ENCODE results near the gene JHY.

The JHY gene

DNA sequence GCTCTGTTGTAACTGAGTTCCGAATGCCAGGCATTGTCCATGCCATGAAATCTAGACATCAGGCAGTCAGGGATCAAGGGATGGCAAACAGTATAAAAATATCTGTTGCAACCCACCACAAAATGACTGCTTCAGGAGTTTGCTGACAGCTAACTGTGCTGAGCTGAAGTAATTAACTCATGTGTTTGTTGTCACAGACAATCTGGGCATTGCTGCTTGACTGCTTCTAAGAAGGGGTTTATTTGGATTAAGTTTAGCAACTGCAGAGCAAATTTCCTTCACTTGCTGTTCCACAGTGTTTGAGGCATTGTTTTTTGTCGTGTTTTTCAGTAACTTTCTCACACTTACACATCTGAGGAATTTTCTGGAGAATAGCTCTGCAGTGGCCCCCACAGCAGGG is 68.7 kb downstream of the JHY start:
- TF ChIP-seq, protein P1, sequence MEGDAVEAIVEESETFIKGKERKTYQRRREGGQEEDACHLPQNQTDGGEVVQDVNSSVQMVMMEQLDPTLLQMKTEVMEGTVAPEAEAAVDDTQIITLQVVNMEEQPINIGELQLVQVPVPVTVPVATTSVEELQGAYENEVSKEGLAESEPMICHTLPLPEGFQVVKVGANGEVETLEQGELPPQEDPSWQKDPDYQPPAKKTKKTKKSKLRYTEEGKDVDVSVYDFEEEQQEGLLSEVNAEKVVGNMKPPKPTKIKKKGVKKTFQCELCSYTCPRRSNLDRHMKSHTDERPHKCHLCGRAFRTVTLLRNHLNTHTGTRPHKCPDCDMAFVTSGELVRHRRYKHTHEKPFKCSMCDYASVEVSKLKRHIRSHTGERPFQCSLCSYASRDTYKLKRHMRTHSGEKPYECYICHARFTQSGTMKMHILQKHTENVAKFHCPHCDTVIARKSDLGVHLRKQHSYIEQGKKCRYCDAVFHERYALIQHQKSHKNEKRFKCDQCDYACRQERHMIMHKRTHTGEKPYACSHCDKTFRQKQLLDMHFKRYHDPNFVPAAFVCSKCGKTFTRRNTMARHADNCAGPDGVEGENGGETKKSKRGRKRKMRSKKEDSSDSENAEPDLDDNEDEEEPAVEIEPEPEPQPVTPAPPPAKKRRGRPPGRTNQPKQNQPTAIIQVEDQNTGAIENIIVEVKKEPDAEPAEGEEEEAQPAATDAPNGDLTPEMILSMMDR (IDR thresholded peaks at IDR 0.05; ENCODE audit: low read length): no peak
- TF ChIP-seq EZH2 (IDR thresholded peaks at IDR 0.05; ENCODE audit: borderline replicate concordance, low read length): no peak
- H3K27ac ChIP-seq (ENCODE audit: low read depth, low read length, poor library complexity, severe bottlenecking): no peak overlapping the region

DNA sequence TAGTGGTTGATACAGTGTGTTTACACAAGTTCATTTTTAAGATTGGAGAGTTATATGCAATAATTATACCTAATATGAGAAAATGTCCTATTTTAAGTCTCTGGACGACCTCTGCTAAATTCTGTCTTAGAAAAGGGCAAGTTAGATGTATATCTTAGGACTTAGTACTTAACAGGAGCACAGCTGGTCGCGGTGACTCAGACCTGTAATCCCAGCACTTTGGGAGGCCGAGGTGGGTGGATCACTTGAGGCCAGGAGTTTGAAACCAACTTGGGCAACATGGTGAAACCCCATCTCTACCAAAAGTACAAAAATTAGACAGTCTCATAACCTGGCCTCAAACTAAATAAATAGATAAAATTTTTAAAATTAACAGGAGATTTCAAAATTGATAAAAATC is 71.9 kb downstream of the JHY start:
- no peak overlapping the region for H3K27ac ChIP-seq (ENCODE audit: low read depth, low read length, poor library complexity, severe bottlenecking)
- H3K4me1 ChIP-seq (ENCODE audit: insufficient read depth, low read length, severe bottlenecking): no peaks in the 10 kb centered on the region
- TF ChIP-seq EZH2 (IDR thresholded peaks at IDR 0.05; ENCODE audit: borderline replicate concordance, low read length): no peak
- TF ChIP-seq, protein P1 (IDR thresholded peaks at IDR 0.05; ENCODE audit: low read length): no peak
- H3K4me3 ChIP-seq (ENCODE audit: low read depth, low read length, poor library complexity, severe bottlenecking): no peak overlapping the region
- no peaks in the 10 kb centered on the region for H3K36me3 ChIP-seq (ENCODE audit: insufficient read depth, low read length)
- H3K9ac ChIP-seq (ENCODE audit: low read length): no peak overlapping the region
- no peak overlapping the region for H3K4me2 ChIP-seq (ENCODE audit: low read length)
- H3F3A ChIP-seq (ENCODE audit: insufficient read depth, low read length): no peaks in the 10 kb centered on the region
- no peaks in the 10 kb centered on the region for H4K20me1 ChIP-seq (ENCODE audit: insufficient read depth, low read length)
- no peaks in the 10 kb centered on the region for H3K79me2 ChIP-seq (ENCODE audit: insufficient read depth, low read length)
- no peaks in the 10 kb centered on the region for H3K9me3 ChIP-seq (ENCODE audit: low read length)
- no peaks in the 10 kb centered on the region for H3K9me2 ChIP-seq (ENCODE audit: low read depth, low read length)
- no peak overlapping the region for H2AFZ ChIP-seq (ENCODE audit: low read length)
- H3K27me3 ChIP-seq (ENCODE audit: insufficient read depth, low read length): no peaks in the 10 kb centered on the region

More for the DNA sequence above, 68.7 kb downstream of the JHY start:
- H4K20me1 ChIP-seq (ENCODE audit: insufficient read depth, low read length): no peaks in the 10 kb centered on the region
- no peaks in the 10 kb centered on the region for H3K27me3 ChIP-seq (ENCODE audit: insufficient read depth, low read length)
- H3K4me1 ChIP-seq (ENCODE audit: insufficient read depth, low read length, severe bottlenecking): no peaks in the 10 kb centered on the region
- no peaks in the 10 kb centered on the region for H3F3A ChIP-seq (ENCODE audit: insufficient read depth, low read length)
- no peaks in the 10 kb centered on the region for H3K36me3 ChIP-seq (ENCODE audit: insufficient read depth, low read length)
- H3K79me2 ChIP-seq (ENCODE audit: insufficient read depth, low read length): no peaks in the 10 kb centered on the region
- no peaks in the 10 kb centered on the region for H3K9me2 ChIP-seq (ENCODE audit: low read depth, low read length)
- H3K9me3 ChIP-seq (ENCODE audit: low read length): no peaks in the 10 kb centered on the region
- no peak overlapping the region for H3K4me2 ChIP-seq (ENCODE audit: low read length)
- no peak overlapping the region for H3K4me3 ChIP-seq (ENCODE audit: low read depth, low read length, poor library complexity, severe bottlenecking)
- H2AFZ ChIP-seq (ENCODE audit: low read length): no peak overlapping the region
- H3K9ac ChIP-seq (ENCODE audit: low read length): no peak overlapping the region

DNA sequence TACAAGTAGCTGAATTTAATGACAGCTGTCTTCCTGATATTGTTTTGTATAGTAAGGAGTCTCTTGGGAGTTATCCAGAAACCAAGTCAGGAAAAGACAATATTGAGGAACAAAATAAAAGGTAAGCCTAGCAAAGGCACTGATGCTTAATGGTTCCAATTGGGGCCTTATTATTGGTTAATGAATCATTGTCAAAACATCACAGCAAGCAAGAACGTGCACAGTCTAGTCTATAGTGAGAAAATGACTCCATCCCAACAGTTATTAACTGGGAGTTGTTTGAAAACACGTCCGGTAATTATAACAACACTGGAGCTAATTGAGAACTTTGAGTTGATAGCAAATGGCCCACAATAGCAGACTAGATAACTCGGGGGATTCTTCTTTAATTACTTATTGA is 81.4 kb downstream of the JHY start:
- Histone ChIP-seq H4K20me1 (ENCODE audit: insufficient read depth, low read length) (no peaks in the 10 kb centered on the region), H3K79me2 (ENCODE audit: insufficient read depth, low read length) (no peaks in the 10 kb centered on the region), H3K9me2 (ENCODE audit: low read depth, low read length) (no peaks in the 10 kb centered on the region), H3K9me3 (ENCODE audit: low read length) (no peaks in the 10 kb centered on the region), H3K27ac (ENCODE audit: low read depth, low read length, poor library complexity, severe bottlenecking) (no peak overlapping the region), H3K9ac (ENCODE audit: low read length) (no peak overlapping the region), H3K4me1 (ENCODE audit: insufficient read depth, low read length, severe bottlenecking) (no peaks in the 10 kb centered on the region), H3K36me3 (ENCODE audit: insufficient read depth, low read length) (no peaks in the 10 kb centered on the region), H3F3A (ENCODE audit: insufficient read depth, low read length) (no peaks in the 10 kb centered on the region), H3K4me3 (ENCODE audit: low read depth, low read length, poor library complexity, severe bottlenecking) (no peak overlapping the region), H2AFZ (ENCODE audit: low read length) (no peak overlapping the region), H3K27me3 (ENCODE audit: insufficient read depth, low read length) (no peaks in the 10 kb centered on the region), H3K4me2 (ENCODE audit: low read length) (no peak overlapping the region)
- TF ChIP-seq EZH2 (IDR thresholded peaks at IDR 0.05; ENCODE audit: borderline replicate concordance, low read length): no peak
- TF ChIP-seq, protein P1 (IDR thresholded peaks at IDR 0.05; ENCODE audit: low read length): no peak
